Ammon's horn (tissue), 1 donor: Measurements from ENCODE around the gene DDHD1.

Experiments
- DNase-seq: peaks from one replicate; pipeline ENCODE4 v3.0.0-alpha.2; 2016; ENCODE audit warnings: low spot score

The DDHD1 gene

DNA sequence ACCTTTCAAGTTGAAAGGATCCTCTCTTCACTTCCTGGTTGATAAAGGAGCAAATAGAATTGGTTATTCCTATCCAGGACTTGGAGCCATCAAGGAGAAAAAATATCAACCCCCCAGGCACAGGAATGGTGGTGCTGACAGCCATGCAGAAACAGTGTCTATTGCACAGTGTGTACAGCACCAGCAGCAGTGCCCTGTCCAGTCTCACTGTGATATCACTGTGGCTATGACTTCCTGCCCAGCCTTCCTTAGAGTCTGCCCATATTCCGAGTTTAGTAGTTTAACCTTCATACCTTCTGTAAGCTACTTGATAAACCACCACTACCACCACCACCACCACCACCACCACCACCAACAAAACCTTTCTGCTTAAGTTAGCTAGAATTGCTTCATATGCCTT is 157.1 kb downstream of the DDHD1 start:
- no peak for DNase-seq

DNA sequence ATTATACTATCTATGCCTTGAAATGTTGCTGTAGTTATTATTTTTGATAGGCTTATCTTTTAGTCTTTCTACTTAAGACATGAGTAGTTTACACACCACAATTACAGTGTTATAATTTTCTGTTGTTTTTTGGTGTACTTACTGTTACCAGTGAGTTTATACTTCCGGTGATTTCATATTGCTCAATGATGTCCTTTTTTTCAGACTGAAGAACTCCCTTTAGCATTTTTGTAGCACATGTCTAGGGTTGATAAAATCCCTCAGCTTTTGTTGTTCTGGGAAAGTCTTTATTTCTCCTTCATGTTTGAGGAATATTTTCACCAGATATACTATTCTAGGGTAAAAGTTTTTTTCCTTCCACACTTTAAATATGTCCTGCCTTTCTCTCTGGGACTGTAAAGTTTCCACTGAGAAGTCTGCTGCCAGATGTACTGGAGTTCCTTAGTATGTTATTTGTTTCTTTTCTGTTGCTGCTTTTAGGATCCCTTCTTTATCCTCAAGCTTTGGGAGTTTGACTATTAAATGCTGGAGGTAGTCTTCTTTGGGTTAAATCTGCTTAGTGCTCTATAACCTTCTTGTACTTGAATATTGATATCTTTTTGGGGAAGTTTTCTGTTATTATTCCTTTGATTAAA is 160.8 kb downstream of the DDHD1 start:
- DNase-seq, result no peak

DNA sequence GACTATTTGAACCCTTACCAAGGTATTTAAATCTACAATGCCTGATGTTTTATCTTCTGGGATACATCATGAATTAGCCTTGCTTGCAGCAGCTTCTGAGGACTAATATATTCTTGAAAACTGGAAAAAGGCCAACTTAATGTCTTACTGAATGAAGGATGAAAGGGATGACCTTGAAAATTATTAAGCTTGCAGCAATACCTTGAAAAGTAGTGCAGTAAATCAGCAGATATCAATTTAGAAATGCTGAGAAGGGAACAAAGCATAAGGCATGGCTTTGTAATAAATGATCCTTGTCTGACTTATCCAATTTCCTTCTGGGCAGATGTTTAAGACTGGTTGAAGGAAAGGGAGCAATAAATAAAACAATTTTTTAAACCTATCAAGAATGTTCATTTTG is 165.0 kb downstream of the DDHD1 start:
- DNase-seq, result no peak

DNA sequence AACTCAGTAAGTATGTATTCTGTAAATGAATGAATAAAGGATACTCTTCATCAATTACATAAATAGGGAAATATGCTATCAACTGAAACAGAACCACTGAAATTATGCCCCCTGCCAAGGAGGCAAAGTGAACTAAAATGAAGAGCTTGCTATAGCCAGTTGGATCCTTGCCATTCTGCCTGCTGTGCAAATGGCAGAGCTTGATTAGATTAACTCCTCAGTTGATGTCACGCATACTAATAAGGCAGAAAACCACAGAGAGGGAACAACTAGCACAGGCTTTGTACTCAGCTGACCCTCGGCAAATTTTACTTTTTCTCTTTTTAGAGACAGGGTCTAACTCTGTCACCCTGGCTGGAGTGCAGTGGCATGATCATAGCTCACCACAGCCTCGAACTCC is 165.6 kb downstream of the DDHD1 start:
- DNase-seq, result no peak

DNA sequence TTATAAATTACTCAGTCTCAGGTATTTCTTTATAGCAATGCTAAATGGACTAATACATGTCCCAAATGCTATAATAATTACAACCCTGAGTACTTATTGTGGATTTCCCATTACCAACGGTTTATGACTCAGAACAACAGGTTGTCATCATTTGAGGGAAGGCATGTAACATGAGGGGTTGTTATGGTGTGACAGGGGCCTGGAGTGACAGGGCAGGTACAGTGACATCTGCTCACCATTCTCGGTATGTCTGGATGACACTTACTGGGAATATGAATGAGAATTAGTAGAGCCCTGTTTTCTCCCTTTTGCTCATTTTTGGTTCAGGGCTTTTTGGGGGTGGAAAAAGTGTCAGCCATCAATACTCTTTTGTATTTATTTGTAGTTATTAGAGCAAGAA is 166.1 kb downstream of the DDHD1 start:
- DNase-seq, result no peak
